GM18951 (cell line): ENCODE measurements around the gene SLC22A3.

Experiments
- POLR2A ChIP-seq: IDR thresholded peaks from 4 replicates; pipeline ENCODE4 v1.6.1; 2011; ENCODE audit warnings: mild to moderate bottlenecking; ENCODE audit not compliant: insufficient read length, insufficient read depth; ENCODE audit errors: extremely low read depth
- in situ Hi-C: fragments of 300-500 bp; cut with MboI; formaldehyde crosslinking; loops from one replicate; pipeline ENCODE4 v1.12.0; 2022; ENCODE audit warnings: low sequenced_read_pairs, mixed read lengths, inconsistent platforms; ENCODE audit not compliant: unreplicated experiment

Gene SLC22A3

DNA sequence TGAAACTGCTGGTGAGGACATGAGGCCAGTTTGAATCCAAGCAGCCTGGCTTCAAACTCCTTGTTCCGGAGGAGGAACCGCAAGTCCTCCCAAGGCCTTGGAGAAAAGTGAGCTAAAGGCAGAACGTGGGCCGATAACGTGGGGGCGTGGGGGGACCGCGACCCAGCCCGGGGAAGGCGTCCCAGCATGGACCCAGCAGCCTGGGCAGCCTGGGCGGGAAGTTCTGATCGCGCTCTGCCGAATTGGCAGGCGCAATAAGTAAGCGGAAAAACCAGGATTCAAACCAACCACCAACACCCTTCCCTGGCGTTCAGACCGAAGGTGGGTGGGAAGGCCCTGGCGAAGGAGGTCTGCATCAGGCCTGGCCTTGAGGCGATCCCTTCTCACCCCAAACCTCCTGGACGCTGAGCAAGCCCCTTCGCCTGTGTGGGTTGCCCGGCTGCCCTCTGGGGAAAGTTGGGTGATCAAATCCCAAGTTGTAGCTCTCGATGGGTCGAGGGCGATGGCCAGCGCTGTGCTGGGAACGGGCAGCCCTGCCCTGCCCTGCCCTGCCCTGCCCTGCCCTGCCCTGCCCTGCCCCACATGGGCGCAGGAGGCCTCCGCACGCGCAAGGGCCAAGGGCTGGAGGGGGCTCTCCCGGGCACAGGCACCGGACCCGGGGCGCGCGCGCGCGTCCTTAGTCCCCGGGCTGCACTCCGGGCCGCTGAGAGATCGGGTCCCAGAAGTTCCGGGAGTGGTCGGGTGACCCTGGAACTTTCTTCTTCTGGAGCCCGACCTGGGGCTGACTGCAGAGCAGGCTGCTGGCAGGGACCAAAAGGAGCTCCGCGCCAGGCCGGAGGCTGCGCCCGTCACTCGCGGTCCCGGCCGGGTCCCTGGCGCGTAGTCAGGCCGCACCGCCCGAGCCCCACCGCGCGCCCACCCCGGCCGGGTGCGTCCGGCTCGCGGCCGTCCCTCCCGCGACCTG, 637 bp upstream of the SLC22A3 start:
- in situ Hi-C loops: no loop called here
- no peak for TF ChIP-seq POLR2A

DNA sequence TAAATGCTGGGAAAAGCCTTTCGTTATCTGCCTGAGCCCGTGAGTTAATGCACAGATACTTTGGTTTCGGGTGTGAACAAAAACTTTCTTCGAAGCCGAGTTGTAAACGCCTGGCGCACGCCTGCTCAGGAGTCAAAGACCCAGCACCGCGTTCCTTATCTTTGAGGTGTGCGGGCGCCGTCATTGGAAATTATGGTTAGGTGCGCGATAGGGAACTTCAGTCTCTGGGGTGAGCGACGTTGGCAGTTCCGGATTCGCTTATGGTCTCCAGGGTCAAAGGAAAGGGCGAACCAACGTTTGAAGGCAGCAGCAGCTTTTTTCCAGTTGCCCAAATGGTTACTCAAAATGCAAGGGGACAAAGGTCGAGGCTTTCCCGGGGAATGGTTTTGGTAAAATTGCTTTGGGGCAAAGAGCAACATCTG, 853 bp downstream of the SLC22A3 start:
- TF ChIP-seq POLR2A: no peak
- in situ Hi-C loops: no loop called here

DNA sequence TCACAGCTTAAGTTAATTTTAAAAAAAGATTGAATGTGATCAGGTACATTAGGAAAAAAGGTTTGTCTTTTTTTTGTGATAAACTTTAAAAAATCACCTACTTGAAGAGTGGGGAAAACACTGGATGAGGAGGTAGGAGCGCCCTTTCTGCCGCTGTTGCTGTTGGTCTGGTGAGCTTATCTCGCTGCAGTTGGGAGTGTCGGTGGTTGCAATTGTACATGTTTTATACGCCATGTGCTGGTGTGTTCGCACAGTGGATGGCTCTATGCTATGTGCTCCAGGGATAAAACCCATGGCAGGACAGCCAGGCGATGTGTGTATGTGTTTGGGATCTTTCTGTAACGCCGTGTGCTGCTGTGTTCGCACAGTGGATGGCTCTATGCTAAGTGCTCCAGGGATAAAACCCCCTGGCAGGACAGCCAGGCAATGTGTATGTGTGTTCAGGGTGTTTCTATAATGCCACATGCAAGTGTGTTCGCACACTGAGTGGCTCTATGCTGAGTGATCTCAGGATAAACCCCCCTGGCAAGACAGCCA, 1.7 kb downstream of the SLC22A3 start:
- in situ Hi-C loops: no loop called here
- no peak for TF ChIP-seq POLR2A

DNA sequence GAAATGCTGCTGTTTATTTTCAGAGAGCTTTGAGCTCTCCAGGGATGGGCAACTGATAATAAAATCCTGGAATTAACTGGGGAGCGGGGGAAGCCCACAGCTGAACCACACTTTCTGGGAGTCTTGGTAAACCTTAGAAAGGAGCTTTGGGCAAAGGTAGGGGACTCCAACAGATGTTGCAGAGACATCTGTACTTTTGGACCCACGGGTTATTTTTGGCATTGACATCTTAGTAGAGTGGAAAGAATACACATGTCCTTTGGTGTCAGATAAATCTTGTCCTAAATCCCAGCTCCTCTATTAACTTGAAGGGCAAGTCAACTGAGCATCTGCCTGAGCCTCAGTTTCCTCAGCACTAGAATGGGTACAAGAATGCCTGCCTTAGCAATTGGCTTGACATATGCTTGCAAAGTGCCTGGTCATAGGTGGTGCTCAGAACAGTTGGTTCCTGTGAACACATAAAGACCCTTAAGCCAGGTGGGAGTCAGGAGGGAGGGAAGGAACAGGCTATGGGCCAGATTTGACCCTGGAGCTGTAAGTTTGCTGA, 5.8 kb downstream of the SLC22A3 start:
- in situ Hi-C loops: no loop called here
- TF ChIP-seq POLR2A: no peak

DNA sequence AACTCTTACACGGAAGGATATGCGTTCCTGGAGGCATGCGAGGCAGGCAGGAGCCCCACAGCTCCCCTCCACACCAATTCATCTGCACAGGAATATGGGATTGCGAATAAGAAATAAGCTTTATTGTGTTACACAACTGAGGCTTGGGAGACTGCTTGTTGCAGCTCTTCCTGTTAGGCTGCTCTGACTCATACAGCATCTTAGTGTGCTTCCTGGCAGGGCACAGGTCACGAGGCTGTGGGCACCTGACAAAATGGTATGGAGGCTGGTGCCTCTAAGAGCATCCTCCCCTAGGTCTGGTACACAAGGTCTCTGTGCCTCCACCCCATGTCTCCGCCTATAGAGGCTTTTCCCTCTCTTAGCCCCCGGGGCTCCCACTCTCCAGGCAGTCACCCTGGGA, 6.8 kb downstream of the SLC22A3 start:
- no peak for TF ChIP-seq POLR2A
- in situ Hi-C loops: no loop called here

DNA sequence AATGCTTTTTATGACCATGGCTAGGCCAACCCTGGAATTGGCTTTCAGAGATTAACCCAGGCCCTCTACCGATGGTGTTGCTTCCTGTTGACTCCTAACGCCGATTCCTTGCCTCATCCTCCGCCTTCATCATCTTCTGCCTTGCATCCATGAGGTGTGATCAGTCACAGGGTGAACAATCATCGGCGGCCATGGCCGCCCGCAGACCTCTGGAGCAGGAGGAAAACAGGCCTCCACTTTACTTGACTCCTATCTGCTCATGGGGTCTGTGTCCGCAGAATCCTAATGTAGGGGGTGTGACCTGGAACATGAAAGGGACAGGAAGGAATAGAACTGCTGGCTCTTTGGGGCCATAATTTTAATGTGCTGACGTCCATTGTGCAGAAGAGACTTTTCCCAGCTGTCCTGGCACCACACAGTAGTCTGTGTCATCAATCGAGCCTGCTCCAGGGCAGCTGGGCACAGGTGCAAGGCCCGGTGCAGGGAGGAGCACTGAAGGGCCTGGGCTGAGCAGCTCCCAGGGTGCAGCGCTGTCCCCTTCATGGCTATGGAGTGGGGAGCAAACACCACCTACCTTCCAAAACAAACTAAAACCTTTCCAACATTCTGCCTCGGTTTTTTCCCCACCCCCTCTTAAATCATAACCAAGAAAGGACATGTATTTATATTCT, 8.0 kb downstream of the SLC22A3 start:
- in situ Hi-C loops: no loop called here
- TF ChIP-seq POLR2A: no peak

DNA sequence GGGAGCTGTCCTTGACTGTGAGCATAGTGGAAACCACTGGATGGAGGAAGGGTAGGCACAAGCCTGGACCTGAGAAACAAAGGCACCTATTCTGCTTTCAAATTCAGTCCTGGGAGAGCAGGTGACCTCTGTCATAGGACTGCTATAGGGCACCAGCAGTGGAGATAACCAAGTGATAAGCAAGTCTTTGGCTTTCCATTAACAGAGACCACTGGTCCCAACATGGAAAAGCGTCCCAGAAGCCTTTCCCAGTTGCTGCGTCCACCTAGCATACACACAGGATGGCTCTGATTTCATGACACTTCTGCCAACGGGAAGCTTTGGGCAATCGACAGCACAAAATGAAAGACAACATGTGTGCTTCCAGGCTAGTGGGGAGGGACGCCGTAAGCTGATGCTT, 8.9 kb downstream of the SLC22A3 start:
- TF ChIP-seq POLR2A: no peak
- in situ Hi-C loops: no loop called here

DNA sequence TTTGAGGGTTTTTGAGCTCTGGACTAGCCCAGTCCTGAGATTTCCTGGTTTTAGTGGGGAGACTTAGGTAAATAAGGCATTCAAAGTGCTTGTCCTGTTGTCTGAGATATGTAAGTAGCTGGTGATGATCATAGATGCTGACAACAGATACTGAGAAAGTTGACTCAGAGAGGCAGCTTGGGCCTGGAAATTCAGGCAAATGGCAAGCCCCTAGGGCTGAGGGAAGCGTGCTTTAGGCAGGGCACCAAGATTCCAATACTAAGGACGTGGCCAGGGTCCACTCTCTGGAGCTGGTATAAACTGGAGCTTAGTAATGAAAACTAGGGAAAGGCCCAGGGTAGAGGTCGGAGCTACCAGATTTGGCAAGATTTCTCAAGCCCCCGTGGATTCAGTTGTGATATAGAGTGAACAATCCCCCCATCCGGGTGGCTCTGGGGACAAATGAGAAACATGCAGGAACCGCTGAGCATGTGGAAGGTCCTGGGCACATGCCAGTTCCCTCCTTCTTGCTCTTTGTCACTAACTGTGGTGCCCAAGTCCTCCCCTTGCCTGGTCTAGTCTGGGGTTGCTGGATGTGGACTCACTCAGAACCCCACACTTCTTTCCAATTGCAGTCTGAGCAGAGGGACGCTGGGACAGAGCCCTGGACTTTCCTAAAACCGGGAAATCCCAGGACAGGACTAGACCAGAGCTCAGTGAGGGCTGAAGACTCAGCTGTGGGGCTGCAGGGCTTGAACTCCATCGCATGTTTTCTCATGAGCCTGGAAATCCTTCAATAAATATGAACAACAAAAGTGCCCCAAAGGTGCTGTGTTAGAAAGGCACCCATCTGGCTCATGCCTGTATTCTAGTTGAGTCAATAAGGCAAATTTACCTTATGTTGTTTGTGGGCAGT, 10.3 kb downstream of the SLC22A3 start:
- TF ChIP-seq POLR2A: no peak
- in situ Hi-C loops: no loop called here

DNA sequence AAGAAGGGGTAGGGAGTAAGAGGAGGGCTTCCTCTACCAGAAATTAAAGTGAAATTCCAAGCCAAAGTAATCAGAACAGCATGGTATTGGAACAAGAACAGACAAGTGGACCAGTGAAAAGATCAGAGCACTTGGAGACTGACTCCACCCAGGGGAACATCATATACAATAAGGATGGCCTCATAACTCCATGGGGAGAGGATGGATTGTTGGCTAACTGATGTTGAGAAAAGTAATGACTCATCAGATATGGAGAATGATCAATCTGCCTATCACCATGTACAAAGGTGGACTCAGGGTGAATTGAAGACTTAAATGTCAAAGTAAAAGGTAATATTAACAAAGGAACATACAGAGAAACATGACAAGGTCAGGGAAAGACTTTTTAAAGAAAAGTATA, 12.8 kb downstream of the SLC22A3 start:
- in situ Hi-C loops: no loop called here

DNA sequence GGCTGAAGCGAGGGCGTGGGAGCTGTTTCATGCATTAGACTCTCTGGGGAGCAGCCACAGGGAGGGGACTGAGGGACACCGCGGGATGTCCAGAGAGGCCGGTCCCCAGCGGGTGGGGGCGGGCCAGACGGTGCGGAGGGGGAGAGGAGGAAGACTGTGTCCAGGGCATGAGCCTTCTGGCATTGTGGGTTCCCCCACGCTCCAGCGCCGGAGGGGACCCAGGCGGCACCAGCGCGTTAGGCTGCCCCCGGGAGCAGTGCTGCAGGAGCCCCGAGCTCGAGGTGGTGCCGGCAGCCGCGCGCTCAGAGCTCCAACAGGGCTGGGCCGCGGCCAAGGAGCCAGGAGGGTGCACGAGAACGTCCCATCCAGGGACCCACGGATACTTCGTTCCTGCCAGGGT, 14.4 kb downstream of the SLC22A3 start:
- TF ChIP-seq POLR2A: no peak
- in situ Hi-C loops: no loop called here

More for the DNA sequence above, 12.8 kb downstream of the SLC22A3 start:
- no peak for TF ChIP-seq POLR2A

DNA sequence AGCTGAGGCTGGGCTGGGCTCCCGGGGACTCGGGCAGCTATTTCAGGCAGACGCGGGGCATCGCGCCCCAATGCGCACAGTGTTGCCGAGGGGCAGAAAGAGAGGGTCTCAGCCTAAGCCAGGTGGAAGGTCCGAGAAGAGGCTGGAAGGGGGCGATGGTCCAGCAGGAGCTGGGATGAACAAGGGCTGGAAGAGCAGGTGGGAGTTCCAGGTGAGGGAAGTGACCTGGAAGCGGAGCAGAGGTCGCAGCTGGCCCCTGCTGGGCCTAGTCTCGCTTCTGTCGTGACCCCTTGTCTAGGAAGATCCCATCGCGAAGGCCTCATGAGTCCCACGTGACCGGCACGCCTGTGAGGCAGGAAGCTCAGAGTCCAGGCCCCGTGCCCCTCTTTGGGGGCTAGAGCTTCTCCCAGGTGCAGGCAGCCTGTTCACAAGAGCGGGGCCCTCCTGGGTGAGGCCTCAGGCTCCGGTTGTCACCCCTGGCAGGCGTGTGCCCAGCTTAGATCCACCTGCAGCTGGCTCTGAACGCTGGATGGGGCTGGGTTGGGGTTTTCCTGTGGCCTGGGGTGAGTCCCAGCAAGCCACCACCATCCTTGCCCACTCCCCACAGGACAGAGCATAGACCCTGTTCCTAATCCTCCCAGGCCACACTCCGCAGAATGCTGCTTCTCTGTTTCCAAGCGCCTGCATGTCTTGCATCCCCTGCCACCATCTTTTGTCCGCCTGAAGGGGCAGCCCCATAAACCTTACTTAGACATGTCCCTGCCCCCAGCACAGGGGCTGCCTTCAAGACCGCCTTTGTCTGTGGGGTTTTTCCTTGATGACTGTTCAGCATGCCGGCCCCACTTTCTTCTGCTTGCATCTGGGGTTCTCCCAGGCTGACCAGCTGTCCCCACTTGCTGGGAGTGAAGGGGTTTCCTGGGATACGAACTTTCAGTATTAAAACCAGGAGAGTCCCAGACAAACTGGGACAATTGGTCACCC, 15.1 kb downstream of the SLC22A3 start:
- in situ Hi-C loops: no loop called here
- TF ChIP-seq POLR2A: no peak

DNA sequence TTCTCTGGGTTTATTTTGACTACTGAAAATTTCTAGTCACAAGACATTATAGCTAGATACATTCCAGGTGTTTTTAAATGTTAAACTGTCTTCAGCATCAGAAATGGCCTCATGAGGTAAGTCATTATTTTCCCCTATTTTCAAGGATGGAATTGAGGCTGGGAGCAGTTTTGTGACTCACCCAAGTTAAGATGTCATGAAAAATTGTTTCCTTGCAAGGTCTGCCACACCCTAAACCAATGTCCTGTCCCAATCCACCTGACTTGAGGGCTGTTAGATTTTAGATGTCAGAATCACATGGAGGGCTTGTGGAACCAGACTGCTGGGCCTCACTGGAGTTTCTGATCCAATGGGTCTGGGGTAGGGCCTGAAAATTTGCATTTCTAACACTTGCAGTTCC, 16.9 kb downstream of the SLC22A3 start:
- in situ Hi-C loops: no loop called here
- TF ChIP-seq POLR2A: no peak
